CD1c-positive myeloid dendritic cell (primary cell): ENCODE results near the gene C7orf25.

Source experiments
- DNase-seq: peaks from one replicate; pipeline ENCODE4 v3.0.0-alpha.2; 2016; ENCODE audit errors: extremely low spot score

The C7orf25 gene

GRCh38 chr7:42877862-42878261 lies 34.0 kb downstream of the C7orf25 start:
- peak; percentile 62 for DNase-seq

GRCh38 chr7:42876182-42877068 lies 35.4 kb downstream of the C7orf25 start:
- DNase-seq = peak; percentile 65

- no peak for DNase-seq
These were observed 42.5 kb downstream of the C7orf25 start for GRCh38 chr7:42869131-42870020.

GRCh38 chr7:42868480-42868879 lies 43.4 kb downstream of the C7orf25 start:
- no peak for DNase-seq
